Glomerular visceral epithelial cell (primary cell): ENCODE measurements around the gene PFDN1.

ENCODE experiments used
- DNase-seq: peaks from one replicate; pipeline ENCODE4 v3.0.0-alpha.2; 2016; ENCODE audit errors: extremely low spot score

Gene PFDN1

GRCh38 chr5:140239461-140239860, 63.4 kb downstream of the PFDN1 start:
- no peak for DNase-seq

- no peak for DNase-seq
Measured at GRCh38 chr5:140238756-140239155, 64.1 kb downstream of the PFDN1 start.

- DNase-seq: no peak
Measured at GRCh38 chr5:140236891-140237598, 65.9 kb downstream of the PFDN1 start.

- no peak for DNase-seq
Measured at GRCh38 chr5:140235791-140236551, 66.9 kb downstream of the PFDN1 start.

GRCh38 chr5:140234377-140234989, 68.4 kb downstream of the PFDN1 start:
- DNase-seq: no peak

GRCh38 chr5:140232731-140233130, 70.2 kb downstream of the PFDN1 start:
- no peak for DNase-seq

- no peak for DNase-seq
Measured at GRCh38 chr5:140230373-140230772, 72.5 kb downstream of the PFDN1 start.

GRCh38 chr5:140228364-140228837, 74.5 kb downstream of the PFDN1 start:
- DNase-seq: no peak

GRCh38 chr5:140227046-140227445, 75.9 kb downstream of the PFDN1 start:
- no peak for DNase-seq

- no peak for DNase-seq
Measured at GRCh38 chr5:140225396-140225795, 77.5 kb downstream of the PFDN1 start.

GRCh38 chr5:140224658-140225057, 78.2 kb downstream of the PFDN1 start:
- DNase-seq: no peak

- no peak for DNase-seq
Measured at GRCh38 chr5:140223567-140223966, 79.3 kb downstream of the PFDN1 start.

GRCh38 chr5:140222416-140222815, 80.5 kb downstream of the PFDN1 start:
- no peak for DNase-seq

- DNase-seq: peak; percentile 55
Measured at GRCh38 chr5:140221697-140222223, 81.1 kb downstream of the PFDN1 start.

GRCh38 chr5:140220698-140221064, 82.2 kb downstream of the PFDN1 start:
- DNase-seq: no peak

- peak; percentile 81 for DNase-seq
Measured at GRCh38 chr5:140220032-140220697, 82.7 kb downstream of the PFDN1 start.

GRCh38 chr5:140219068-140219991, 83.6 kb downstream of the PFDN1 start:
- no peak for DNase-seq

GRCh38 chr5:140217299-140218026, 85.4 kb downstream of the PFDN1 start:
- no peak for DNase-seq

GRCh38 chr5:140216478-140217074, 86.3 kb downstream of the PFDN1 start:
- DNase-seq: no peak

GRCh38 chr5:140215276-140215675, 87.6 kb downstream of the PFDN1 start:
- no peak for DNase-seq
